HG02885 (cell line): ENCODE data around the gene EFCC1.

Experiments
- ATAC-seq: cut with Tn5 transposase; IDR thresholded peaks from one replicate; pipeline ENCODE4 v1.9.1; 2021; ENCODE audit warnings: mild to moderate bottlenecking; ENCODE audit not compliant: unreplicated experiment, poor library complexity

The EFCC1 gene

DNA sequence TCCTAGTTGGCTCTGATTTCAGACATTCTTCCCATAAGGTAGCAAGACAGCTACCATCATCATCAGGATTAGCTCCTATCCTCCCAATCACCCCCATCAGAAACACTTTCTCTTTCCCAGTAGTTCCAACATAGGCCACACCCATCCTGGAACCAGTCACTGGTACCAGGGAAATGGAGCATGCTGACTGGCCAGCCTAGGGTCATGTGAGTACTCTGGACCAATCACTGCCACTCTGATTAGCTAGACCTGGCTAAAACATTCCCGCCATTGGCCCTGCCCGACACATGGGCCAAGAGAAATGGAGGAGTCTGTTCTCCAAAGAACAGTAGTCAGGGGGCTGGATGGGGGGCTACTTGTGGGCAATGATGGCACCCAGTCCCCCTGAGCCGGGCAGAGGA lies 12.4 kb downstream of the EFCC1 start:
- no peak for ATAC-seq

DNA sequence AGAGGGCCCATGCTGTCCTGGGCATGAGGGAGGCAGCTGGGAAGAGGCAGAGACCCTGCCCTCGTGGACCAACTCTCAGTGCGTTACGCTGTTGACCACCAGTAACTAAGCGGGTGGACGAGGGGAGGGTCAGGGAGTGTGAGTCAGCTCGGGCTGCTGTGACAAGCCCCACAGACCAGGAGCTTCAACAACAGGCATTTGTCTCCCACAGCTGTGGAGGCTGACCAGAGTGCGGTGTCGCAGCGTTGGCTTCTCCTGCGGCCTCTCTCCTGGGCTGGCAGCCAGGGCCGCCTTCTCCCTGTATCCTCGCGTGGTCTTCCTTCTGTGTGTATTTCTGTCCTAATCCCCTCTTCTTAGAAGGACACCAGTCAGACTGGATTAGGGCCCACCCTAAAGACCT lies 13.0 kb downstream of the EFCC1 start:
- ATAC-seq, result no peak

DNA sequence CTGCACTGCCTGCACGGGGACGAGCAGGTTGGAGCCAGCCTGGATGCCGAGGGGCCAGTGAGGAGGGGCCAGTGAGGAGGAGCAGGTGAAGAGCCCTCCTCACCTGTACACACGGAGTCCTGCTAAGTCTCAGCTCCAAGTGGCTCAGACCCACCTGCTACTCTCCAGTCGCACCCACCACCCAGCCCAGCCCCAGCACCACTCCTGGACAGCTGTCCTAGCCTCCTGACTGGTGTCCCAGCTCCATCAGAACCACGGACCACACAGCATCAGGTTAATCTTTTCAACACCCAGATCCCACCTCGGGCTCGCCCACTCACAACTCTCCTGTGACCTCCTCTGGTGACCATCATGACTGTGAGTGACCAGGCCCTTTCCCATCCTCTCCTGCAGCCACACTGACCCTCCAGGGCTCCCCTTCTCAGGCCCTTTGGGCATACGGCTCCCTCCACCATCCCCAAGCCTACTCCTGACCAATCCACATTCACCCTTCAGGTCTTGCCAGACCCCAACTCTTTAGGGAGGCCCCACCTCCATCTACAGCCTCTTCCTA lies 13.8 kb downstream of the EFCC1 start:
- no peak for ATAC-seq

DNA sequence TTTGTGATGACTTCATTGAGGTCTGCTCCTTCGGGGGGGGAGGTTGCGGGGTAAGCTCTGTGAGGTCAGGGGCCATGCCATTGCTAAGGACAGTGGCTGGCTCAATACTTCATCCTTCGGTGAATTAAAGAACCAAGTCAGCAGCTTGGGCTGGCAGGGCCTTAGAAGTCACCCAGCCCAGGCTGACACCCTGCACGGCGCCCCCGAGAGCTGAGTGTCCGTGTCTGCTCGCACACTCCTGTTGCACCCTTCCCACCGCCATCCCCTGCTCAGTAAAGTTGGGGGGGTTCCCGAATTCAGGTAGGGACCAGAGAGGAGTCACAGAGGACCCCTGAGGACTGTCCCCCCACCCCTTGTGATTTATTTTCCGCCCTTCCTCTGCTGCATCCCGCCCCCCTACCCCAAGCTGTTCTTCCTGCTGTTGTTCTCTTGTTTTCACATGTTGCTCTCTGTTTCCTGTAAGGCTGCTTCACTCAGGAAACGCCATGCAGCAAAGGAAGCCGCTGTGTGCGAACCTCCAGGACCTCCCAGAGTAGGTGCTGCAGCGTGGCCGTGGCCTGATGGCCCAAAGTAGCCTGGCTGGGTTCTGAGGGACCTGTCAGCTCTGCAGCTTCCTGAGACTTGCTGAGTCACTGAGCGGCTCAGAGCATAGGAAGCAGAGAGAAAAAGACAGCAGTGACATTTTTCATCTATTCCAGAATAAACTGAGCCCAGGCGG lies 14.4 kb downstream of the EFCC1 start:
- ATAC-seq, result no peak

DNA sequence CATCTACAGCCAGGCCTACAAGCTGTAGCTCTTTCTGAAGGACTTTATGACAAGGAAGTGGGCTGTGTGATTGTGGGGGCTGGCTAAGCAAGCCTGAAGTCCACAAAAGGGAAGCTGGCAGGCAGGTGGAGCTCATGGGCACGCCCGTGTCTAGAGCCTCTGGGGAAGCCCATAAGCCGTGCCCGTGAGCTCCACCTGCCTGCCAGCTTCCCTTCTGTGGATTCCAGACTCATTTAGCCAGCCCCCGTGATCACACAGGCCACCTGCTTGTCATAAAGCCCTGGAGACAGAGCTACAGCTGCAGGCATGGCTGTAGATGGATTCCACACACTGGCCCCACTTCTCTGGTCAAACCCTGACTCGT lies 15.2 kb downstream of the EFCC1 start:
- ATAC-seq, result no peak

DNA sequence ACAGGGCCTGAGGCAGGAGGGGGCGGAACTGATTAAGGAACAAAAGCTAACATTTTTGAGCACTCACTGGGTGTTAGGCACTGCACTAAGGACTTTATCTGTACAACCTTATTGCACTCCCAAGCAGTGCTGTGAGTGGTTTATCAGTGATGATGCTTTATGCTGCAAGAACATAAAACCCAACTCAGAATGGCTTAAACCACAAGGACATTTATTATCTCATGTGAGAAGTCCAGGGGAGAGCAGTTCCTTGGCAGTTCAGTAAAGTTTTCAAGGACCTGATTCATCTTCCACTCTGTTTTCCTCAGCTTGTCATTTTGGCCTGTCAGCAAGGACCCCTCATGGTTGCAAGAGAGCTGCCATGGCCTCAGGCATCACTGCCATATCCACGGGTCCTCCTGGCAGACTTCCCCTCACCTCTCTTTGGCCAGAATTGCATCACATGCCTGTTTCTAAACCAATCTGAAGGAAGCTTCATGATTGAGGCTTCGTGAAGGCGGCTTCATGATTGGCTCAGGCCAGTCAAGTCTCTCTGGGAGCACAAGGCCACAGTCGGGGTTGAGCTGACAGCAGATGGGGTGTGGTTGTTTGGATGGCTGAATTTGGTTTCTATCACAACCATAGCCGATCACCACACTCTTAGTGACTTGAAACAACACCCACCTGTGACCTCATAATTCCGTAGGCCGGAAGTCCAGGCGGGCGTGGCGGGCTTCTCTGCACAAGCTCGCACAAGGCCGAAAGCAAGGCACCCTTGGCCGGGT lies 15.8 kb downstream of the EFCC1 start:
- ATAC-seq, result peak; percentile 84

DNA sequence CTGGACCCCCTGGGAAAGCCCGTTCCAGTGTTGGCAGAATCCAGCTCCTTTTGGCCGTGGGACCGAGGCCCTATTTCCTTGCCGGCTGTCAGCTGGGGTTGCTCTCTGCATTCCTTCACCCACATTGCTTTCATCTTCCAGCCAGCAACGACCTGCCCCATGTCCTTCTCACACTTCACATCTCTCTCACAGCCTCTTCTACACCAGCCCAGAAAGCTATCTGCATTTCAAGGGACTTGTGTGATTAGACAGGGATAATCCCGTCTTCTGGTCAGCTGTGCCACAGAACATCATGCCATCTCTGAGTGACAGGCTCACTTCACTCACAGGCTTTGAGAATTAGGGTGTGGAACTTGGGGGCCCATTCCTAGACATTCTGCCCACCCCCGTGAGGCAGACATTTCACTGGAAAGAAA lies 16.4 kb downstream of the EFCC1 start:
- peak; percentile 6 for ATAC-seq

DNA sequence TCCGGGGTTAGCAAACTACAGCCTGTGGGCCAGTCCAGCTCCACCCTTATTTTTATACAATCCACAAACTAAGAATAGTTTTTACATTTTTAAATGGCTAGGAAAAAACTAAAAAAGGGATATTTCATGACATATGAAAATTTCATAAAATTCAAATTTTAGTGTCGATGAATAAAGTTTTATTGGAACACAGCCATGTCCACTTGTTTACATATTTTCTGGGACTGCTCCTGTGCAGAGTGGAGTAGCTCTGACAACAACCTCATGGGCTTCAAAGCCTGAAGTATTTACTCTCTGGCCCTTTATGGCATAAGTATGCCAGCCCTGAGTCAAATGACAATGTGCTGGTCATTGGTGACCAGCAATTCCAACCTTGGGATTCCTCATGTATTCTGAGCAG lies 17.2 kb downstream of the EFCC1 start:
- ATAC-seq, result no peak

DNA sequence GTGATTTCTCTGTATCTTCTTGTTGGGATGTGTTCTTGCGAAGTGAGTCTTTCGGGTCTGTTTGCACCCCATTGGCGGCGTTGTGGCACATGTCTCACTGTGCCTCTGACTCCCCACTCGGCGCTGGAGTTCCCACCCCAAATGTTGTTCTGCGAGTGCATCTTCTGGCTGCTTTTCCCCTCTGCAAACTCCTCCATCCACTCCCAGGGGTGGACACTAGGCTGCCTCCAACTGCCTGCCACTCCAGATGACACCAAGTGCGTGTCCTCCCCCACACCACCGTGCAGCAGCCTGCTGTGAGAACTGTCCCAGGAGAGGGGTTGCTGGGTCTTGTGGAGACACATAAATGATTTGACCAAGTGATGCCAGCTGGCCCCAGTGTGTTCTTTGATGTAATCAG lies 17.6 kb downstream of the EFCC1 start:
- no peak for ATAC-seq

DNA sequence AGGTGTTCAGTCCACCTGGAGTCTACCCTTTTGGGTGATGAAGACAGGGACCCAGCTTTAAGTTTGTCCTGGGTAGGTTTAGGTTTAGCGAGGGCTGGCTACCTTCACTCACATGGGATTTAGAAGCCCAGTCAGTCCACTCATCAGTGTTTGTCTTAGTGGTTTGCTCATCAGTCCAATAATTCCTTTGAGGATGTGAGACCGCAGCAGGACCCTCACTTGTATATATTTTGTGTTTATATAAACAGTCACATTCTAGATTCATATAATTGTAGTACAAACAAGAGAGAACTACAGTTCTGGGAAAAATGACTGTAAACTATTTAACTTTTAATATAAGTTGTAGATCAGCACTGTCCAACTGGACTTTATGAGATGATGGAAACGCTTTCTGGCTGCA lies 18.2 kb downstream of the EFCC1 start:
- no peak for ATAC-seq

DNA sequence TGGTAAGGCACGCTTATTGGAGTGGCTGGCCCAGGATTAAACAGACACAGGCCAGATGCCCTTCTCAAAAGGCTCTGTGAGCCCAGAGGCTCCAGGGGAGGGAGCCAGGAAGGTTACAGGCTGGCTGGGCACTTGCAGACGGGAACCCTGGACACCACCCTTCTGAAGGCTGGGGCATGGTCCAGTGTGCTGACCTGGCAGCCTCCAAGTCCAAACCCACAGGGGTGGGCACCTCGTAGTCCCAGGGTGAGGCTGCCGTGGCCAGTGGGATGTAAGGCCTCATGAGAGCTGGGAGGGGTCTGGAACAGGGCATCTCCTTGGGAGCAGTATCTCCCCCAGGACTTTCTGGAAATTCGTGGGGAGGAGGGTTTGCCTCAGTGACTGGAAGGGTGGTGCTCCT lies 19.6 kb downstream of the EFCC1 start:
- no peak for ATAC-seq

DNA sequence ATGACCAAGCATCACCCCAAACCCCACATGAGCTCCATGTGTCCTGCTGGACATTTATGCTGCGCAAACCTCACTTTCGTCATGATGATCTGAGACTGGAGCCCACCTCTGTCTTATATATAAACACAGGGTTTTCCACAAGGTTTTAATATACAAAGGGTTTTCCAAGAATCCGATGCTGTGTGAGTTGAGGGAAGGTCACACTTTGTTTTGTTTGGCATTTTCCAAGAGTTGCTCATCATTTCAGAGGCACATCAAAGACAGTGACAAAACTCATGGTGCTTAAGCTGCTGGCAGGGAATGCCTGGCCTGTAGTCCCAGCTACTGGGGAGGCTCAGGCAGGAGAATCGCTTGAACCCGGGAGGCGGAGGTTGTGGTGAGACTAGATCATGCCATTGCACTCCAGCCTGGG lies 20.0 kb downstream of the EFCC1 start:
- no peak for ATAC-seq

DNA sequence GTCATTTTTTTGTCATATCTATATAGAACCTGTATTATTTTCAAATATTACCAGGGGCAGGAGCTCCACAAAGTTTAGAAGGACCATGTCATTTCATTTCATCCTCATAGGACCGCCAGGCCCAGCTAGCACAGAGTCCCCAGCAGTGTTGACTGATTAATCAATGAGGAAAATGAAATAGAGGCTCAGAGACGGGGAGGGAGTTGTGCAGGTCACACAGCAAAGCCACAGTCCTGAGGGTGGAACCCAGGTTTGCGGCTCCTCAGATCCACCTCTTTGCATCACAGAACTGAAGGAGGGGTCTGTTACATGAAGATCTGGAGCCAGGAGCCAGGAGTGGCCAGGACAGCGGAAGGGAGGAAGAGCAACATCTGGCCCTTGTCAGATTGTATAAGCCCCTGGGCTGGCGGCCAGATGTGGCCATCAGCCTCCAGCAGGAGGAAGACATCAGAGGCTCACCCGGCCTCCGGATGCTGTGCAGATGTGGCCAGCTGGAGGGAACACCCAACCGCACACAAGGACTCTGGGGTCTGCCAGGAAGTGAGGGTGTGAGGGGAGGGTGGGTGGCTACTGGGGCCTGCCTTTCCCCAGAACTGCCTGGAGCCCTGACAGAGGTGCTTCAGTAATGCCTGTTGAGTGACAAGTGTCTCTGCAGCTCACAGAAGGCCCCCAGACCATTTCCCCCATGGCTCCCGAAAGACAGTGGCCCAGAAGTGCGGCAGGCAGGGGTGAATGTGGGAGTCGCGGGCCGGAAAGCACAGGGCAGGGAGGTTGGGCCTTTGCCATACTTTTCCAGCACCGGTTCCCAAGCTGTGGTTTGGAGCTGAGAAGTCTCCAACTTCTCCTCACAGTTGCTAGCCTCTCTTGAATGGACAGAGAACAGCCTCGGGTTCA lies 21.3 kb downstream of the EFCC1 start:
- ATAC-seq, result no peak

DNA sequence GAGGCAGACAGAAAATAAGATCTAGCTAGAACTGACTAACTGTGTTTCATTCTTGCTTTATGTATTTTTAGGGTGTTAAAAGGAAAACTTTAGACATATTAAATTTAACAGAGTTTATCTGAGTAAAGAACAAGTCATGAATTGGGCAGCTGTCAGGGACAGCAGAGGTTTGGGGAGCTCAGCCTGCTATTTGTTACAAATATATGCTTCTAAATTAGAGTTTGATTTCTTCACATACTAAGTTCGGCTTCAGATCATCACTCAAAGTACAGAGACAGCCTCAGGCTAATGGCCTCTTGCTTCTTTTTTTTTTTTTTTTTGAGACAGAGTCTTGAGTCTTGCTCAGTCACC lies 21.9 kb downstream of the EFCC1 start:
- no peak for ATAC-seq

DNA sequence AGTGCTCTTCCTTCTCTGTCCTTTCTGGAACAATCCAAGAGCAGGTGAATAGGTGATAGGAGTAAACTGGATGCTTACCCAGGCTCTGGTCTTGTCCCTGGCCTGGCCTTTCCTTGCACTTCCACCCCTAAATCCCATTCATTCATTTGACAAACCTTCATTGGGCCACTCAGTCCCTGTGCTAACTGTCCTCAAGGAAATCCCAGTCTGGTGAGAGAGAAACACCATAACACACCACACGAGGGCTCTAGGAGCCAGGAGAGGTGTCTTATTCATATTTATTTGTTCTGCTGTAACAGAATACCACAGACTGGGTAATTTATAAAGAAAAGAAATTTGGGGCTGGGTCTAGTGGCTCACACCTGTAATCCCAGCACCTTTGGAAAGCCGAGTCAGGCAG lies 22.8 kb downstream of the EFCC1 start:
- no peak for ATAC-seq

DNA sequence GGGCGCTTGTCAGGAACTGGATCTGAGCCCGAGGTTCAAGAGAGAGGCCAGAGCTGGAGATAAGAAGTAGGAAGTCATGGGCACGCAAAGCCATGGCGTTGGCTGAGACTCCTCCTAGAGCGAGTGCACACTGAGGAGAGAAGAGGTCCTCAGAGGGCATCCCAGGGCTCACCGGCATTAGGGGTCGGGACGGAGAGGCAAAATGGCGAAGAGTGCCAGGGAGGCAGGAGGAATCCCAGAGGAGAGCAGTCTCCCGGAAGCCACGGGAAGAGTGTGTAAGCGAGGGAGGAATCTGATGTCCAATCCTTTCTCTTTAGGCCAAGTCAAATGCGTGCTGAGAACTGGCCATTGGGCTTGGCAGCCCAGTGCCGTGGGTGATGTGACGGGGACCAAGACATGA lies 24.0 kb downstream of the EFCC1 start:
- ATAC-seq, result no peak

DNA sequence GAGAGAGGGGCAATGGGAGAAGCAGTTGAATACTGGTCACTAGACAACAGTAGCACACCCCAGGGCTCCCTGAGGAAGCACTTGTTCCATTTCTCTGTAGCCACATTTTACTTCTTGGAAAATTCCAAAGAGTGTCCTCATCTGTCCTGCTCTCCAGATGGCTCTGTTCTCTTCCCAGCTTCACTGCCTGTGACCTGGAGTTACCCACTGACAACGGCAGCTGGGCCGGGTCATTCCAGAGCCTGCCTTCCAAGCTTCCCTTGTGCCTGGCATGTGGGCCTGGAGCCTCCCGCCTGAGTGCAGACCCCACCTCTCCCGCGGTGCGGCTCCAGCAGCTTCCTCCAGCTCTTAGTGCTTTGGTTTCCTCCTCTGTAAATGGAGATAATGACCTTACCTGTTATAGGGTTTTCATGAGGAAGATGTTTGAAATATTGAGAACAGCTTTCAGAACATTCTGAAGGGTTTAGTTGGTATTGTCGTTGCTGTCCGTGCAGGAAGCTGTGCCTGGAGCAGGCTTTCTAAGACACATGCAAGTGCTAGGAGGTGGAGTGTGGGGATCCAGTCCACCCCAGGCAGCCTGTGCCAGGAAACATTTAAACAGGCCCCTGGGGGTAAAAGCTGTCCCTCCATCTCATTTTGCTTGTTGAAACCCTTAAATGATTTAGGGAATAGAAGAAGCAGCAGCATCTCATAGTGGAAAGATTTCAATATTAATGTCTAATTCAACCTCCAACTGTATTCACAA lies 24.8 kb downstream of the EFCC1 start:
- no peak for ATAC-seq

DNA sequence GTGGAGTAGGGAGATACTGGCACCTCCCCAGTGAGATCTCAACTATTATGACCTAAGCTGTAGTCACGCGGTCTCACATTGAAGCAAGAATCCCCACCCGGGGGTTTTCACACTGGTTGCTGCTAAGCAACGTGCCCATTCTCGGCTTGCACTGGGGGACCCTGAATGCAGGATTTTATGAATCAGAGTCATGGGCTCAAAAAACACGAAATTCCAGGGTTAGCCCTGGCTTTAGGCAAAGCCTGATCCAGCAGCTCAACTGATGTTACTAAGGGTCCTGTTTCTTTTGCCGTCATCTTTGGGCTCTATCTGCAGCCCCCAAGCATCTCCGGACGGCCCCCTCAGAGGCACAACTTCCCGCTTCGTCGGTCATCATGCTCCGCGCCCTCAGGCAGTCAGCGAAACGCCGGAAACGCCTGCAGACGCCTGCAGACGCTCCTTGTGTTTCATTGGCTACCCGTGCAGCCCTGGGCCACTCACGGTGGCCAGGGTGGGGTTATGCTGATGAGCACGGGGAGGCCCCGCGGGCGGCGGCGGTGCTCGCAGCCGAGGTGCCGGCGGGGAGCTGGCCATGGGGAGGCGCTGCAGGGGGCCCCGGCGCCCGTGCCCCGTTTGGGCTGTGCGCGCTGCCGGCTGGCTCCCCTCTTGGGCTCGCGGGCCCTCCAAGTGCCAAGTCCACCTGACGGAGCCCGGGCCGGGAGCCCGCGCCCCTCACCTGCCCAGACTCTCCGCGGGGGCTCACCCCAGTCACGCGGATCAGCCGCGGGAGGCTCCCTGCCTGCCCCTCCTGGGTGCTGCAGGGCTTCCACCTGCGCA lies 25.8 kb downstream of the EFCC1 start:
- ATAC-seq, result peak; percentile 99

DNA sequence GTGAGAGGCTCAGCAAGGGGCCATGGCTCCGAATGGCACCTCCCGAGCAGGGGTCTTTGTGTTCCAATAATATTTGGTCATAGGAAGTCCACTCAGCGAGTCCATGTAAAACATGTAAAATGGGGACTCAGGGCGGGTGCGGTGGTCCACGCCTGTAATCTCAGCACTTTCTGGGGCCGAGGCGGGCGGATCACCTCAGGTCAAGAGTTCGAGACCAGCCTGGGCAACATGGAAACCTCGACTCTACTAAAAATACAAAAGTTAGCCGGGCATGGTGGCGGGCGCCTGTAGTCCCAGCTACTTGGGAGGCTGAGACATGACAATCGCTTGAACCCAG lies 26.4 kb downstream of the EFCC1 start:
- ATAC-seq, result no peak

DNA sequence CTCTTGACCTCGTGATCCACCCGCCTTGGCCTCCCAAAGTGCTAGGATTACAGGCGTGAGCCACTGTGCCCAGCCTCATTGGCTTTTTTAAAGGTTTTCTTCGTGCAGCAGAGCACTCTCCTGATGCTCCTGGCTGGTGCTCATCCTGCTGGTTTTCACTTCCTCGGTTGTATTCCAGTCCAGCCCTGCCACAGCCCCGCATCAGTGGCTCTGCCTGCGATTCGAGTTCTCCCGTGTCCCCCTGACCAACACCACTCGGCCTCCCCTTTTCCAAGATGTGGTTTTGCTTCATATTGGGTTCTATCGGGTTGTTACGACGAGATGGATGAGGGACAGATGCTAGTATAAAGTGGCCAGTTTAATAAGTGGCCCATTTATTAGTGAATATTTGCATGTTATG lies 27.8 kb downstream of the EFCC1 start:
- ATAC-seq, result no peak
